Osteocyte (in vitro differentiated cells): ENCODE data around the gene ACAD8. TPM values are rescaled to one million over a fixed set of nuclear protein-coding genes. Genes with fewer than 3 reads are reported as not detected.
"Not testable (repeated sequence)": the region's sequence is repeated elsewhere in the genome, so short reads cannot be mapped to it uniquely, and the experiment has no call there.

Source experiments
- DNase-seq: peaks from one replicate; pipeline ENCODE4 v3.0.0; 2021; ENCODE audit warnings: mixed read lengths; ENCODE audit not compliant: unreplicated experiment; ENCODE audit errors: extremely low spot score
- H3K27ac Mint-ChIP-seq: one replicate; pipeline ENCODE4 v1.8.0; 2021; ENCODE audit warnings: mild to moderate bottlenecking, mixed read lengths; ENCODE audit not compliant: unreplicated experiment
- H3K27me3 Mint-ChIP-seq: one replicate; pipeline ENCODE4 v1.8.0; 2021; ENCODE audit warnings: mixed read lengths; ENCODE audit not compliant: unreplicated experiment
- H3K36me3 Mint-ChIP-seq: one replicate; pipeline ENCODE4 v1.8.0; 2021; ENCODE audit warnings: mixed read lengths; ENCODE audit not compliant: unreplicated experiment
- H3K4me1 Mint-ChIP-seq: one replicate; pipeline ENCODE4 v1.8.0; 2021; ENCODE audit warnings: mixed read lengths; ENCODE audit not compliant: unreplicated experiment
- H3K4me3 Mint-ChIP-seq: one replicate; pipeline ENCODE4 v1.8.0; 2021; ENCODE audit warnings: mild to moderate bottlenecking, moderate library complexity, mixed read lengths; ENCODE audit not compliant: unreplicated experiment
- H3K9me3 Mint-ChIP-seq: one replicate; pipeline ENCODE4 v1.8.0; 2021; ENCODE audit warnings: mixed read lengths; ENCODE audit not compliant: unreplicated experiment
- CTCF ChIP-seq: fragments of 200-600 bp; sonication (generic); IDR thresholded peaks from 2 replicates; pipeline ENCODE4 v1.5.0; 2021; ENCODE audit warnings: antibody characterized with exemption, mild to moderate bottlenecking, moderate library complexity
- total RNA-seq: library from RNA; stranded (reverse); gene quantifications from 2 replicates; pipeline ENCODE4 v1.2.1, GENCODE V29; 2021

The ACAD8 gene
- total RNA-seq, 1 donor from 2014 or later = 25.5 TPM

- Mint-ChIP-seq H3K36me3 (no peaks in the 10 kb centered on the region), H3K27me3 (peaks cover 39% of the 10 kb centered on the region), H3K4me1 (no peaks in the 10 kb centered on the region), H3K27ac (no peak overlapping the region), H3K4me3 (no peak overlapping the region), H3K9me3 (no peaks in the 10 kb centered on the region)
- TF ChIP-seq CTCF = no peak
- no peak for DNase-seq
These were observed 30.3 kb downstream of the ACAD8 start for GRCh38 chr11:134283461-134284230.

GRCh38 chr11:134284349-134284748, 31.0 kb downstream of the ACAD8 start:
- not testable (repeated sequence) for H3K36me3 Mint-ChIP-seq, H3K27ac Mint-ChIP-seq, DNase-seq, H3K4me1 Mint-ChIP-seq, H3K4me3 Mint-ChIP-seq, H3K9me3 Mint-ChIP-seq
- peaks cover 37% of the 10 kb centered on the region for H3K27me3 Mint-ChIP-seq

- H3K36me3 Mint-ChIP-seq = no peaks in the 10 kb centered on the region
- no peaks in the 10 kb centered on the region for H3K4me1 Mint-ChIP-seq
- H3K27me3 Mint-ChIP-seq = peaks cover 19% of the 10 kb centered on the region
- TF ChIP-seq CTCF = no peak
- no peak for DNase-seq
- H3K9me3 Mint-ChIP-seq = no peaks in the 10 kb centered on the region
- H3K27ac Mint-ChIP-seq = no peak overlapping the region
- no peak overlapping the region for H3K4me3 Mint-ChIP-seq
These were observed 34.2 kb downstream of the ACAD8 start for GRCh38 chr11:134287561-134287960.

GRCh38 chr11:134288486-134288885, 35.1 kb downstream of the ACAD8 start:
- no peak overlapping the region for H3K4me3 Mint-ChIP-seq
- no peaks in the 10 kb centered on the region for H3K36me3 Mint-ChIP-seq
- no peak for TF ChIP-seq CTCF
- H3K27me3 Mint-ChIP-seq = peaks cover 19% of the 10 kb centered on the region
- no peak for DNase-seq
- no peaks in the 10 kb centered on the region for H3K4me1 Mint-ChIP-seq
- no peak overlapping the region for H3K27ac Mint-ChIP-seq
- no peaks in the 10 kb centered on the region for H3K9me3 Mint-ChIP-seq

- no peaks in the 10 kb centered on the region for H3K36me3 Mint-ChIP-seq
- peaks cover 12% of the 10 kb centered on the region for H3K27me3 Mint-ChIP-seq
- no peak for DNase-seq
- no peak overlapping the region for H3K4me3 Mint-ChIP-seq
- H3K4me1 Mint-ChIP-seq = no peaks in the 10 kb centered on the region
- no peaks in the 10 kb centered on the region for H3K9me3 Mint-ChIP-seq
- H3K27ac Mint-ChIP-seq = no peak overlapping the region
- no peak for TF ChIP-seq CTCF
These were observed 35.8 kb downstream of the ACAD8 start for GRCh38 chr11:134289167-134289566.
